A549 (cell line): ENCODE measurements around the gene MYH9.

Experiments used
- ATOH8 ChIP-seq: fragments of 250-450 bp; sonication (Bioruptor Pico); IDR thresholded peaks from 2 replicates; pipeline ENCODE4 v1.5.0; 2020; ENCODE audit warnings: low read depth, mild to moderate bottlenecking, moderate library complexity
- CTCF ChIP-seq: fragments of >200 bp; sonication (Bioruptor Twin); formaldehyde crosslinking; IDR thresholded peaks from 3 replicates; pipeline ENCODE4 v1.5.1; 2016
- ESRRA ChIP-seq: fragments of 150-350 bp; IDR thresholded peaks from 2 replicates; pipeline ENCODE4 v1.6.1; 2014; ENCODE audit warnings: mild to moderate bottlenecking, low read length, borderline replicate concordance
- HDAC2 ChIP-seq: fragments of 200-600 bp; sonication (generic); IDR thresholded peaks from 2 replicates; pipeline ENCODE4 v1.6.1; 2016
- HOXA7 ChIP-seq: fragments of 250-450 bp; sonication (Bioruptor Pico); IDR thresholded peaks from 2 replicates; pipeline ENCODE4 v1.5.0; 2020; ENCODE audit warnings: mild to moderate bottlenecking, moderate library complexity
- MAX ChIP-seq: IDR thresholded peaks from 2 replicates; pipeline ENCODE4 v1.6.1; 2012
- MAZ ChIP-seq: fragments of 150-350 bp; IDR thresholded peaks from 2 replicates; pipeline ENCODE4 v1.6.1; 2014; ENCODE audit warnings: antibody characterized with exemption, low read depth, low read length, borderline replicate concordance
- POLR2A ChIP-seq: IDR thresholded peaks from 2 replicates; pipeline ENCODE4 v1.6.1; 2012; ENCODE audit warnings: mild to moderate bottlenecking, low read length
- TF ChIP-seq, protein P1 (sequence below): fragments of 200-600 bp; sonication (generic); IDR thresholded peaks from 2 replicates; pipeline ENCODE4 v1.6.1; 2016; ENCODE audit warnings: antibody characterized with exemption, mild to moderate bottlenecking, moderate library complexity

- TF ChIP-seq HOXA7 (CRISPR knock-in tag): no peak
- no peak for TF ChIP-seq MAX
- no peak for TF ChIP-seq HDAC2
- TF ChIP-seq MAZ: no peak
- TF ChIP-seq POLR2A: no peak
- TF ChIP-seq, protein P1, sequence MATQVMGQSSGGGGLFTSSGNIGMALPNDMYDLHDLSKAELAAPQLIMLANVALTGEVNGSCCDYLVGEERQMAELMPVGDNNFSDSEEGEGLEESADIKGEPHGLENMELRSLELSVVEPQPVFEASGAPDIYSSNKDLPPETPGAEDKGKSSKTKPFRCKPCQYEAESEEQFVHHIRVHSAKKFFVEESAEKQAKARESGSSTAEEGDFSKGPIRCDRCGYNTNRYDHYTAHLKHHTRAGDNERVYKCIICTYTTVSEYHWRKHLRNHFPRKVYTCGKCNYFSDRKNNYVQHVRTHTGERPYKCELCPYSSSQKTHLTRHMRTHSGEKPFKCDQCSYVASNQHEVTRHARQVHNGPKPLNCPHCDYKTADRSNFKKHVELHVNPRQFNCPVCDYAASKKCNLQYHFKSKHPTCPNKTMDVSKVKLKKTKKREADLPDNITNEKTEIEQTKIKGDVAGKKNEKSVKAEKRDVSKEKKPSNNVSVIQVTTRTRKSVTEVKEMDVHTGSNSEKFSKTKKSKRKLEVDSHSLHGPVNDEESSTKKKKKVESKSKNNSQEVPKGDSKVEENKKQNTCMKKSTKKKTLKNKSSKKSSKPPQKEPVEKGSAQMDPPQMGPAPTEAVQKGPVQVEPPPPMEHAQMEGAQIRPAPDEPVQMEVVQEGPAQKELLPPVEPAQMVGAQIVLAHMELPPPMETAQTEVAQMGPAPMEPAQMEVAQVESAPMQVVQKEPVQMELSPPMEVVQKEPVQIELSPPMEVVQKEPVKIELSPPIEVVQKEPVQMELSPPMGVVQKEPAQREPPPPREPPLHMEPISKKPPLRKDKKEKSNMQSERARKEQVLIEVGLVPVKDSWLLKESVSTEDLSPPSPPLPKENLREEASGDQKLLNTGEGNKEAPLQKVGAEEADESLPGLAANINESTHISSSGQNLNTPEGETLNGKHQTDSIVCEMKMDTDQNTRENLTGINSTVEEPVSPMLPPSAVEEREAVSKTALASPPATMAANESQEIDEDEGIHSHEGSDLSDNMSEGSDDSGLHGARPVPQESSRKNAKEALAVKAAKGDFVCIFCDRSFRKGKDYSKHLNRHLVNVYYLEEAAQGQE: no peak
- no peak for TF ChIP-seq CTCF
- no peak for TF ChIP-seq ESRRA
- TF ChIP-seq ATOH8: no peak
Observed at GRCh38 chr22:36234213-36234612, 153.6 kb downstream of the MYH9 start.
